BJ (cell line): ENCODE measurements around the gene CTPS1. TPM values are rescaled to one million over a fixed set of nuclear protein-coding genes. Genes with fewer than 3 reads are reported as not detected.

Experiments used
- CTCF ChIA-PET: fragments of 350-600 bp; formaldehyde crosslinking; extraction: SDS; loops from one replicate; lab custom pipeline; 2021; ENCODE audit warnings: antibody characterized with exemption, inconsistent platforms; lab: Yijun Ruan, JAX
- POLR2A ChIA-PET: fragments of 300-600 bp; sonication (Branson Sonifier 250); formaldehyde crosslinking; extraction: SDS; loops from one replicate; lab custom pipeline; 2021; ENCODE audit warnings: antibody characterized with exemption; lab: Charles Lee
- DNase-seq: peaks from one replicate; pipeline ENCODE4 v3.0.0-alpha.2; 2011; ENCODE audit warnings: low read depth
- H3K27me3 ChIP-seq: 2 replicates; pipeline ENCODE4 v1.6.0; 2011; ENCODE audit warnings: low read length; ENCODE audit not compliant: control insufficient read depth, insufficient read depth
- H3K36me3 ChIP-seq: 2 replicates; pipeline ENCODE4 v1.5.1; 2011; ENCODE audit warnings: low read length; ENCODE audit not compliant: control insufficient read depth, insufficient read depth
- H3K4me3 ChIP-seq: 2 replicates; pipeline ENCODE4 v1.5.1; 2011; ENCODE audit warnings: low read depth, mild to moderate bottlenecking, control low read depth, low read length
- CTCF ChIP-seq: IDR thresholded peaks from 2 replicates; pipeline ENCODE4 v1.5.1; 2011; ENCODE audit warnings: low read depth, mild to moderate bottlenecking, control low read depth, inconsistent platforms, low read length, moderate library complexity; ENCODE audit not compliant: insufficient read depth
- polyA plus RNA-seq: library from polyadenylated mRNA; depleted of rRNA; stranded (reverse); fragments of >200 nt; gene quantifications from 2 replicates; pipeline ENCODE4 v1.2.3, GENCODE V29; 2011

Gene CTPS1
- polyA plus RNA-seq, 1 experiment = 45.1 TPM

GRCh38 chr1:40965531-40965930 lies 14.0 kb upstream of the CTPS1 start:
- no peaks in the 10 kb centered on the region for H3K27me3 ChIP-seq
- POLR2A ChIA-PET = no interaction called here
- DNase-seq = no peak
- H3K4me3 ChIP-seq = no peak overlapping the region
- TF ChIP-seq CTCF = no peak
- CTCF ChIA-PET = interaction anchor here (1.1 to 7.9 kb wide), 3 partner anchors 10 to 39 kb away, joined by 3 to 80 read pairs (median 11); no protein-coding TSS in a partner anchor
- H3K36me3 ChIP-seq = no peaks in the 10 kb centered on the region

GRCh38 chr1:40966417-40966816 lies 13.1 kb upstream of the CTPS1 start:
- TF ChIP-seq CTCF = no peak
- CTCF ChIA-PET = interaction anchor here (0.6 to 7.9 kb wide), 3 partner anchors 11 to 24 kb away, joined by 3 to 80 read pairs (median 3); no protein-coding TSS in a partner anchor
- DNase-seq = no peak
- H3K27me3 ChIP-seq = no peaks in the 10 kb centered on the region
- POLR2A ChIA-PET = interaction anchor here (0.6 kb wide), 1 partner anchor 11 kb away, joined by 4 read pairs; no protein-coding TSS in a partner anchor
- H3K4me3 ChIP-seq = no peak overlapping the region
- no peaks in the 10 kb centered on the region for H3K36me3 ChIP-seq

- no peak for DNase-seq
- Histone ChIP-seq H3K36me3 (no peaks in the 10 kb centered on the region), H3K4me3 (no peak overlapping the region), H3K27me3 (no peaks in the 10 kb centered on the region)
- TF ChIP-seq CTCF = no peak
- POLR2A ChIA-PET = no interaction called here
- CTCF ChIA-PET = no interaction called here
These were observed 10.1 kb upstream of the CTPS1 start for GRCh38 chr1:40969445-40969844.

GRCh38 chr1:40971966-40972365 lies 7.5 kb upstream of the CTPS1 start:
- no peaks in the 10 kb centered on the region for H3K36me3 ChIP-seq
- no peak for DNase-seq
- TF ChIP-seq CTCF = no peak
- no peak overlapping the region for H3K4me3 ChIP-seq
- no peaks in the 10 kb centered on the region for H3K27me3 ChIP-seq
- POLR2A ChIA-PET = no interaction called here
- CTCF ChIA-PET = interaction anchor here (1.0 kb wide), 2 partner anchors 20 to 40 kb away, joined by 3 read pairs; no protein-coding TSS in a partner anchor

GRCh38 chr1:40973912-40974311 lies 5.6 kb upstream of the CTPS1 start:
- Histone ChIP-seq H3K36me3 (no peaks in the 10 kb centered on the region), H3K4me3 (no peak overlapping the region), H3K27me3 (no peaks in the 10 kb centered on the region)
- no peak for TF ChIP-seq CTCF
- CTCF ChIA-PET = no interaction called here
- POLR2A ChIA-PET = no interaction called here
- DNase-seq = no peak
